Stimulated activated CD4-positive, alpha-beta T cell treated with anti-CD3 and anti-CD28 coated beads, Interleukin-2, amount 100 ng/mL, for 48 hours (primary cell): Measurements from ENCODE around the gene A1CF.
"Not testable (repeated sequence)": the region's sequence is repeated elsewhere in the genome, so short reads cannot be mapped to it uniquely, and the experiment has no call there.

ENCODE experiments used
- DNase-seq, 2 donors: peaks; one replicate each; pipeline ENCODE4 v3.0.0-alpha.2; 2020

A1CF gene

GRCh38 chr10:50787962-50788361 is 97.5 kb downstream of the A1CF start:
- DNase-seq = not testable (repeated sequence)

GRCh38 chr10:50782017-50782416 is 103.4 kb downstream of the A1CF start:
- DNase-seq = not testable (repeated sequence)

- not testable (repeated sequence) for DNase-seq
These were observed 105.4 kb downstream of the A1CF start for GRCh38 chr10:50780036-50780435.

- DNase-seq = not testable (repeated sequence)
These were observed 110.6 kb downstream of the A1CF start for GRCh38 chr10:50774868-50775267.

- not testable (repeated sequence) for DNase-seq
These were observed 113.4 kb downstream of the A1CF start for GRCh38 chr10:50772042-50772441.

- DNase-seq = not testable (repeated sequence)
These were observed 118.5 kb downstream of the A1CF start for GRCh38 chr10:50766774-50767513.
